Chondrocyte (in vitro differentiated cells): ENCODE measurements around the gene USP27X. TPM values are rescaled to one million over a fixed set of nuclear protein-coding genes. Genes with fewer than 3 reads are reported as not detected.

Experiments used
- DNase-seq: peaks from one replicate; pipeline ENCODE4 v3.0.0; 2021; ENCODE audit warnings: mixed read lengths, low spot score
- H3K27ac Mint-ChIP-seq: one replicate; pipeline ENCODE4 v1.8.0; 2021; ENCODE audit warnings: mild to moderate bottlenecking, moderate library complexity, mixed read lengths; ENCODE audit not compliant: unreplicated experiment
- H3K27me3 Mint-ChIP-seq: 2 replicates; pipeline ENCODE4 v1.8.0; 2021; ENCODE audit warnings: low read depth, mixed read lengths
- H3K36me3 Mint-ChIP-seq: 2 replicates; pipeline ENCODE4 v1.8.0; 2021; ENCODE audit warnings: low read depth, mixed read lengths
- H3K4me1 Mint-ChIP-seq: 2 replicates; pipeline ENCODE4 v1.8.0; 2021; ENCODE audit warnings: low read depth, mild to moderate bottlenecking, mixed read lengths
- H3K4me3 Mint-ChIP-seq: one replicate; pipeline ENCODE4 v1.8.0; 2021; ENCODE audit warnings: mild to moderate bottlenecking, moderate library complexity, mixed read lengths; ENCODE audit not compliant: unreplicated experiment
- H3K9me3 Mint-ChIP-seq: 2 replicates; pipeline ENCODE4 v1.8.0; 2021; ENCODE audit warnings: low read depth, mixed read lengths
- total RNA-seq: library from RNA; stranded (reverse); gene quantifications from 3 replicates; pipeline ENCODE4 v1.2.1, GENCODE V29; 2021
- TF ChIP-seq, protein P1 (sequence below): fragments of 200-600 bp; sonication (generic); IDR thresholded peaks from 2 replicates; pipeline ENCODE4 v1.5.0; 2021; ENCODE audit warnings: antibody characterized with exemption, mild to moderate bottlenecking, moderate library complexity

The USP27X gene
- total RNA-seq, 1 donor from 2014 or later = 3.2 TPM

- H3K9me3 Mint-ChIP-seq = no peaks in the 10 kb centered on the region
- H3K4me3 Mint-ChIP-seq = no peak overlapping the region
- peaks cover 16% of the 10 kb centered on the region for H3K4me1 Mint-ChIP-seq
- no peak overlapping the region for H3K27ac Mint-ChIP-seq
- H3K27me3 Mint-ChIP-seq = no peaks in the 10 kb centered on the region
- TF ChIP-seq, protein P1, sequence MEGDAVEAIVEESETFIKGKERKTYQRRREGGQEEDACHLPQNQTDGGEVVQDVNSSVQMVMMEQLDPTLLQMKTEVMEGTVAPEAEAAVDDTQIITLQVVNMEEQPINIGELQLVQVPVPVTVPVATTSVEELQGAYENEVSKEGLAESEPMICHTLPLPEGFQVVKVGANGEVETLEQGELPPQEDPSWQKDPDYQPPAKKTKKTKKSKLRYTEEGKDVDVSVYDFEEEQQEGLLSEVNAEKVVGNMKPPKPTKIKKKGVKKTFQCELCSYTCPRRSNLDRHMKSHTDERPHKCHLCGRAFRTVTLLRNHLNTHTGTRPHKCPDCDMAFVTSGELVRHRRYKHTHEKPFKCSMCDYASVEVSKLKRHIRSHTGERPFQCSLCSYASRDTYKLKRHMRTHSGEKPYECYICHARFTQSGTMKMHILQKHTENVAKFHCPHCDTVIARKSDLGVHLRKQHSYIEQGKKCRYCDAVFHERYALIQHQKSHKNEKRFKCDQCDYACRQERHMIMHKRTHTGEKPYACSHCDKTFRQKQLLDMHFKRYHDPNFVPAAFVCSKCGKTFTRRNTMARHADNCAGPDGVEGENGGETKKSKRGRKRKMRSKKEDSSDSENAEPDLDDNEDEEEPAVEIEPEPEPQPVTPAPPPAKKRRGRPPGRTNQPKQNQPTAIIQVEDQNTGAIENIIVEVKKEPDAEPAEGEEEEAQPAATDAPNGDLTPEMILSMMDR = no peak
- no peak for DNase-seq
- no peaks in the 10 kb centered on the region for H3K36me3 Mint-ChIP-seq
Observed at GRCh38 chrX:49921109-49921508, 41.8 kb downstream of the USP27X start.

DNA sequence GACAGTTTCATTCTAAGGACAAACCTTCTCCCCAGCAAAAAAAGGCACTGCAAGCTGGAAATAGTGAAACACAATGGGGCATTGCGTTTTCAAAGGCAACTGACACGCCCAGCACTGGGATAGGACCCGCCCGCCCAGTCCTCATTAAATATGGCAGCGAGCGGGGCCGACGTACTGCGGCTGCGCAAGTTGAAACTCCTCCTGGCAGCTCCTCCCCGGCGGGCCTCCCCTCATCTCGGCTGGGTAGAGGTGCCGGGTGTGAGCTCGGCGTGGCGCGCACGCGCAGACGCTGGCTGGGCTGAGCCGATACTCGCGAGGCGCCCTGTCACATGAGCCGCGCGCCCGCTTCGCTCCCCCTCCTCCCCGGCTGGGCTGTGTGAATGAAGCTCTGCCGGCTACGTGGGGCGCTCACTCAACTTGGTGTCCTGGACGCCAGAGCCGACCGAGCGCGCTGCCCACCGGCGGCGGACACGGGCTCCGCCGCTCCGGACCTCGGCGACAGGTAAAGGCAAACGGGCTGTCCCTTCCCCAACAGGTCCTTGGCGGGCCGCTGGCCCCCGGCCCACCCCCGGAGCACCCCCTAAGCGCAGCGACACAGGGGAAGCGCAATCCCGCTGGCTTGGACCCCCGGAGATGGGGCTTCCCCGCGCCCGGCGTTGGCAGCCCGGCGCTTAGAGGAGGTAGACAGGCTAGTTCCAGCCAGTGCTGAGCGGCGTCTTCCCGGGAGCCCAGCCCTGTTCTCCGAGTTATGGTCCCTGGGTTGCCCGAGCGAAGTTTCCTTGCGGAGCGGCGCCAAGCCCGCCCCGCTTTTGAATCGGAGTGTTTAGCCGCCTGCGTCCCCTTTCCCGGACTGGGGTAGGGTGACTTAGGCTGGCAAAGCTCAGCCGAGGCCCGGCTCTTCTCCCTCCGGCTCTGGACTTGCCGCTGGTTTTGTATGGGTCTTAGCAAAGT, 43.3 kb downstream of the USP27X start, which contains the start of gene CLCN5:
TSS of gene CLCN5 (plus strand) at position 306 of the 951 bp plus-strand sequence. CDS start 2,703 bp downstream, outside the sequence.
- TF ChIP-seq, protein P1 = no peak
- no peaks in the 10 kb centered on the region for H3K9me3 Mint-ChIP-seq
- H3K27ac Mint-ChIP-seq = peak within 1 kb of the TSS; percentile 84
- DNase-seq = peak; percentile 97
- H3K36me3 Mint-ChIP-seq = no peaks in the 10 kb centered on the region
- peak within 1 kb of the TSS; percentile 78 for H3K4me3 Mint-ChIP-seq
- no peaks in the 10 kb centered on the region for H3K27me3 Mint-ChIP-seq
- peaks cover 16% of the 10 kb centered on the region for H3K4me1 Mint-ChIP-seq

- Mint-ChIP-seq H3K4me1 (peaks cover 10% of the 10 kb centered on the region), H3K27me3 (no peaks in the 10 kb centered on the region), H3K9me3 (no peaks in the 10 kb centered on the region), H3K36me3 (no peaks in the 10 kb centered on the region), H3K4me3 (no peak overlapping the region), H3K27ac (no peak overlapping the region)
- TF ChIP-seq, protein P1 = no peak
- DNase-seq = no peak
Observed at GRCh38 chrX:49925176-49925575, 45.9 kb downstream of the USP27X start.

DNA sequence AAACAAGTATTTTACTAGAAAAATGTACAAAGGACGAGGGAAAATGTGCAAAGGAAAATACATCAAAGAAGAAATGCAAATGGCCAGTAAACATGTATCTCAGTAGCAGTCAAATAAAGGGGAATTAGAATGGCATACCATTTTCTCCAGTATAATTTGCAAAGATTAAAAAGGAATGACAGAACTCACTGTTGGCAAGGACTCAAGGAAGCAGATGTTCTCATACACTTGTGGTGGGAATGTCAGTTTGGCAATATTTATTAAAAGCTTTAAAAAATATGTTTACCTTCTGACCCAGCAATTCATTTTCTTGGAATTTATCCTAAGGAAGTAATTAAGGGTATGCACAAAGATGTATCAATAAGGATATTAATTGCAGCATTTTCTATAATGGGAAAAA, 50.8 kb downstream of the USP27X start:
- DNase-seq = no peak
- no peaks in the 10 kb centered on the region for H3K9me3 Mint-ChIP-seq

More for the DNA sequence above, 50.8 kb downstream of the USP27X start:
- Mint-ChIP-seq H3K27me3 (no peaks in the 10 kb centered on the region), H3K36me3 (no peaks in the 10 kb centered on the region), H3K4me3 (no peak overlapping the region), H3K4me1 (peaks cover 6% of the 10 kb centered on the region), H3K27ac (no peak overlapping the region)
- TF ChIP-seq, protein P1 = no peak

Other genes starting within 250 kb of the USP27X start
- gene PAGE1, start 183.5 kb upstream of the USP27X start, total RNA-seq = not detected in 3 replicates
- gene PAGE4, start 50.2 kb upstream of the USP27X start, total RNA-seq = not detected in 3 replicates
- gene CLCN5, start 43.1 kb downstream of the USP27X start, total RNA-seq = 11.8 to 17.9 TPM (median 12.4 TPM) in 3 replicates